GM19372 (cell line): ENCODE results near the gene CYB5B.
"Not testable (repeated sequence)": the region's sequence is repeated elsewhere in the genome, so short reads cannot be mapped to it uniquely, and the experiment has no call there.

Source experiments
- ATAC-seq: cut with Tn5 transposase; IDR thresholded peaks from one replicate; pipeline ENCODE4 v1.9.1; 2021; ENCODE audit warnings: mild to moderate bottlenecking, low read depth, moderate library complexity; ENCODE audit not compliant: unreplicated experiment

Gene CYB5B

GRCh38 chr16:69407702-69408323, 16.6 kb upstream of the CYB5B start:
- ATAC-seq, result no peak

GRCh38 chr16:69408475-69408874, 15.9 kb upstream of the CYB5B start:
- no peak for ATAC-seq

- ATAC-seq, result no peak
These were observed 14.0 kb upstream of the CYB5B start for GRCh38 chr16:69410219-69410990.

GRCh38 chr16:69411064-69411985, 13.1 kb upstream of the CYB5B start:
- no peak for ATAC-seq

- ATAC-seq, result no peak
These were observed 12.1 kb upstream of the CYB5B start for GRCh38 chr16:69412287-69412686.

- no peak for ATAC-seq
These were observed 11.3 kb upstream of the CYB5B start for GRCh38 chr16:69413045-69413664.

- ATAC-seq, result no peak
These were observed 6.8 kb upstream of the CYB5B start for GRCh38 chr16:69417520-69418199.

- no peak for ATAC-seq
These were observed 4.5 kb upstream of the CYB5B start for GRCh38 chr16:69419956-69420355.

GRCh38 chr16:69423189-69423588, 1.2 kb upstream of the CYB5B start:
- no peak for ATAC-seq

- no peak for ATAC-seq
These were observed 741 bp downstream of the CYB5B start for GRCh38 chr16:69424935-69425784.

- no peak for ATAC-seq
These were observed 4.2 kb downstream of the CYB5B start for GRCh38 chr16:69428652-69429051.

- not testable (repeated sequence) for ATAC-seq
These were observed 4.7 kb downstream of the CYB5B start for GRCh38 chr16:69429058-69429640.

- ATAC-seq, result no peak
These were observed 7.6 kb downstream of the CYB5B start for GRCh38 chr16:69431948-69432468.

- no peak for ATAC-seq
These were observed 9.6 kb downstream of the CYB5B start for GRCh38 chr16:69434066-69434465.

GRCh38 chr16:69435977-69436820, 11.8 kb downstream of the CYB5B start:
- no peak for ATAC-seq

- no peak for ATAC-seq
These were observed 12.5 kb downstream of the CYB5B start for GRCh38 chr16:69436896-69437295.

GRCh38 chr16:69438465-69438864, 14.0 kb downstream of the CYB5B start:
- ATAC-seq, result no peak

GRCh38 chr16:69440250-69440649, 15.8 kb downstream of the CYB5B start:
- ATAC-seq, result no peak
